GM19372 (cell line): ENCODE measurements around the gene FCER1G.
"Not testable (repeated sequence)": the region's sequence is repeated elsewhere in the genome, so short reads cannot be mapped to it uniquely, and the experiment has no call there.

ENCODE experiments used
- ATAC-seq: cut with Tn5 transposase; IDR thresholded peaks from one replicate; pipeline ENCODE4 v1.9.1; 2021; ENCODE audit warnings: mild to moderate bottlenecking, low read depth, moderate library complexity; ENCODE audit not compliant: unreplicated experiment

The FCER1G gene

GRCh38 chr1:161226759-161227158, 11.7 kb downstream of the FCER1G start:
- no peak for ATAC-seq

- no peak for ATAC-seq
Measured at GRCh38 chr1:161227196-161227871, 12.2 kb downstream of the FCER1G start.

- no peak for ATAC-seq
Measured at GRCh38 chr1:161228032-161228431, 12.9 kb downstream of the FCER1G start.

DNA sequence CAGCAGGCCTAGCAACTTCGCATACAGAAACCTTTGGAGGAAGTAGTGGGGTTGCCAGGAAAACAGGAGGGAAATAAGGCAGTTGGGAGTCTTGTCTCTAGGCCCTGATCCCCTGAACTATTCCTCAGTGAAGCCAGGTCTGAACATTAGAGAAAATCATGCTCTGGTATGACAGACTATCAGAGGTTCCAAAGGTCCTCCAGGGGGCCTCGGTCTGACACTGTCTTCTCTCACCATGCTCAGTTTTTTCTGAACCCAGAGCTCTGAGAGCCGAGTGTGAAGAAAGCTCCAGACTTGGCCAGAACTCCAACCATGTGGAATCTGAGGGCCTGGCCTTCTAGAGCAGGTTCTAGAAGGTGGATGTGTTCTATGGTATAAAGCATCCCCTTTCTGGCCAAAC, 14.8 kb downstream of the FCER1G start:
- ATAC-seq: no peak

- ATAC-seq: no peak
Measured at GRCh38 chr1:161230762-161231161, 15.7 kb downstream of the FCER1G start.

GRCh38 chr1:161233102-161233501, 18.0 kb downstream of the FCER1G start:
- no peak for ATAC-seq

DNA sequence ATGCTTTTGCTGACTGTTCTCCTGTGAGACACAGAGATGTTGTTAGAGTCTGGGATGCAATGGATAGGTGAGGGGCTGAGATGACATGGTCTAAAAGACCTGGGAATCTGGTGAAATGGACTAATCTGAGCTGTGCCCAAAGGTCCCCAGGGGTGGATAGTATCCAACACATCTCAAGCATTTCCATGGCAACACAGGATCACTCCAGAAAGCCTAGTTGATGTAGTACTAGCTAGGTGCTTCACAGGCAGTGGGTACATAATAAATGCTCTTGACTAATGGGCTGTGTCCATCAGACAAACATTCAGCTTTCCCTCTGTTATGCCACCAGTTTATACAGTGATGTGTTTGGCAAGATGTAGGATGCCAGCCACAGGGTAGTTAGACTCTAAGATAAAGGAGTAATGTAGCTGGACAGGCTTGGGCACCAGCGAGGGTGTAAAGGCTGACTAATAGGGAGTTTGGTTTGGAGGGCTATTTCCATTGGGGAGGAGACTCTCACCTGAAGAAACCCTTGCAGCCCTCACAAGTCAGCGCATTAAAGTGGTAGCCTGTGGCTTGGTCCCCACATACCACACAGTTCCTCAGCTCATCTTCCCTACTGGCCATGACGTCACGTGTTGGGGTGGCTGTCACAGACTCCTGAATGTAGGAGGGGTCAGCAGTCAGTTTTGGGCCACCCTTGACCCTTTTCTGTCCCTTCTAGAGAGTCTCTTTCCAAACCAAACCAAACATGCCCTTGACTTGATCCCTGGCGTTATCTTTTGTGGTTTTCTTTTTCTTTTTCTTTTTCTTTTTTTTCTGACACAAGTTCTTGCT, 21.1 kb downstream of the FCER1G start:
- no peak for ATAC-seq

GRCh38 chr1:161238039-161238473, 23.0 kb downstream of the FCER1G start, which contains the start of gene NR1I3:
Gene NR1I3 (minus strand): TSS chr1:161238203. CDS start chr1:161236565, 1,638 bp downstream.
- ATAC-seq: no peak

GRCh38 chr1:161241682-161242081, 26.6 kb downstream of the FCER1G start:
- no peak for ATAC-seq

DNA sequence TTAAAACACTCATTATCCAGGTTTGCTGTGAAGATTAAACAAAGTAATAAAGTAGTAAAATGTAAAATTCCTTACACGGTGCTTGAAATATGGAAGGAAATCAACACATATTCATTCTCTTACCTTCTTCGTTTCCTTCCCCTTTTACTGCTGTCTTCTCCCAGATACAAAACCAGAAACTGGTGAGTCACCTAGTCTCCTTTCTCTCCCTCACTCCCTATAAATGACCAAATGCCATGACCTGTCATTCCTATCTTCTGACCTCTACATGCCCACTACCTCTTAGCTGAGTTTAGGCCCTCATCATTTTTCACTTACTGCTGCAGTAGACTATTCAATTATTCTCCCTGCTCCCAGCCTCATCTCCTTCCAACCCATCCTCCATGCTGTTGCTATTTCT, 27.2 kb downstream of the FCER1G start:
- ATAC-seq: no peak

DNA sequence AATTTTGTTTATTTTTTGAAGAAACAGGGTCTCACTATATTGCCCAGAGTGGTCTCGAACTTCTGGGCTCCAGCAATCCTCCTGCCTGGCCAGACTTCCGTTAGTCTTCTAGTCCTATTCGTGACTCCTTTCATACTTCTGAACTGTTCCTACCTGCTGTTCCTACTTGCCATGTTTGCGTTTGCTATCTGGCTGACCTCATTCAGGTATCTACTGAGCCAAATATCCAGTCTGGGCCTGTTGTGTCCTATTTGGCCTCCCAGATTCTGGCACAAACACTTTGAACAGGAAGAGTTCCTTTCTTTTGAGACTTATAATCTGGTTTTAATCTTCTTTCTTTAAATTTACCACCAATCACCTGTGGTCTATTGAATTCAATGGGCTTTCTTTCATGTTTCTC, 29.8 kb downstream of the FCER1G start:
- no peak for ATAC-seq

GRCh38 chr1:161250100-161250499, 35.0 kb downstream of the FCER1G start:
- not testable (repeated sequence) for ATAC-seq

- ATAC-seq: no peak
Measured at GRCh38 chr1:161250829-161251228, 35.7 kb downstream of the FCER1G start.

GRCh38 chr1:161251579-161251978, 36.5 kb downstream of the FCER1G start:
- no peak for ATAC-seq

DNA sequence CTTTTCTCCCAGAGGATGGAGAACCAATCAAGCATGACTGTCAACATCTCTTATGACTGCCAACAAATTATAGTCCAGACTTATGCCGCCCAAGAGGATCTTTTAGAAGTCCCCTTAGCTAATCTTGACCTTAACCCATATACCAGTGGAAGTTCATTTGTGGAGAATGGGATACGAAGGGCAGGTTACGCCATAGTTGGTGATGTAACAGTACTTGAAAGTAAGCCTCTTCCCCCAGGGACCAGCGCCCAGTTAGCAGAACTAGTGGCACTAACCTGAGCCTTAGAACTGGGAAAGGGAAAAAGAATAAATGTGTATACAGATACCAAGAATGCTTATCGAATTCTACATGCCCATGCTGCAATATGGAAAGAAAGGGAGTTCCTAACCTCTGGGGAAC, 40.2 kb downstream of the FCER1G start:
- not testable (repeated sequence) for ATAC-seq

DNA sequence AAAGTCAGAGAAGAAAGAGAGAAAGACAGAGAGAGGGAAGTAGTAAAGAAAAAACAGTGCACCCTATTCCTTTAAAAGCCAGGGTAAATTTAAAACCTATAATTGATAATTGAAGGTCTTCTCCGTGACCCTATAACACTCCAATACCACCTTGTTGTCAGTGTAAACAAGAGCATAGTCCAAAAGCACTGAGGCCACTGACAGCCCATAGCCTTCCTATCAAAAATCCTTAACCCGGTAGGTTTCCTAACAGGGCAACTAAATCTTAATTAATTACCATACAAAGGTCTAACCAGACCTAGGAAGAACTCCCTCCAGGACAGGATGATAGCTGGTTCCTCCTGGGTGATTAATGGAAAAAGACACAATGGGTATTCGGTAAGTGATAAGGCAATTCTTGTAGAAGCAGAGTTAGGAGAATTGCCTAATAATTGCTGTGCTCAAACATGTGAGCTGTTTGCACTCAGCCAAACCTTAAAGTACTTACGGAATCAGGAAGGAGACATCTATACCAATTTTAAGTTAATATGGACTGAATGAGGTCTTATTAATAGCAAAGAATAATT, 40.9 kb downstream of the FCER1G start:
- not testable (repeated sequence) for ATAC-seq

DNA sequence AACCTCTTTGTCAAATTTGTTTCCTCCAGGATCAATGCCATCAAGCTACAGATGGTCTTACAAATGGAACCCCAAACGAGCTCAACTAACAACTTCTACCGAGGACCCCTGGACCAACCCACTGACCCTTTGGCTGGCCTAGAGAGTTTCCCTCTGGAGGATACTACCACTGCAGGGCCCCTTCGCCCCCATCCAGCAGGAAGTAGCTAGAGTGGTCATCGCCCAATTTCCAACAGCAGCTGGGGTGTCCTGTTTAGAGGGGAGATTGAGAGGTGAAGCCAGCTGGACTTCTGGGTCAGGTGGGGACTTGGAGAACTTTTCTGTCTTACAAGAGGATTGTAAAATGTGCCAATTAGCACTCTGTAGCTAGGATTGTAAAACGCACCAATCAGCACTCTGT, 42.0 kb downstream of the FCER1G start:
- not testable (repeated sequence) for ATAC-seq

DNA sequence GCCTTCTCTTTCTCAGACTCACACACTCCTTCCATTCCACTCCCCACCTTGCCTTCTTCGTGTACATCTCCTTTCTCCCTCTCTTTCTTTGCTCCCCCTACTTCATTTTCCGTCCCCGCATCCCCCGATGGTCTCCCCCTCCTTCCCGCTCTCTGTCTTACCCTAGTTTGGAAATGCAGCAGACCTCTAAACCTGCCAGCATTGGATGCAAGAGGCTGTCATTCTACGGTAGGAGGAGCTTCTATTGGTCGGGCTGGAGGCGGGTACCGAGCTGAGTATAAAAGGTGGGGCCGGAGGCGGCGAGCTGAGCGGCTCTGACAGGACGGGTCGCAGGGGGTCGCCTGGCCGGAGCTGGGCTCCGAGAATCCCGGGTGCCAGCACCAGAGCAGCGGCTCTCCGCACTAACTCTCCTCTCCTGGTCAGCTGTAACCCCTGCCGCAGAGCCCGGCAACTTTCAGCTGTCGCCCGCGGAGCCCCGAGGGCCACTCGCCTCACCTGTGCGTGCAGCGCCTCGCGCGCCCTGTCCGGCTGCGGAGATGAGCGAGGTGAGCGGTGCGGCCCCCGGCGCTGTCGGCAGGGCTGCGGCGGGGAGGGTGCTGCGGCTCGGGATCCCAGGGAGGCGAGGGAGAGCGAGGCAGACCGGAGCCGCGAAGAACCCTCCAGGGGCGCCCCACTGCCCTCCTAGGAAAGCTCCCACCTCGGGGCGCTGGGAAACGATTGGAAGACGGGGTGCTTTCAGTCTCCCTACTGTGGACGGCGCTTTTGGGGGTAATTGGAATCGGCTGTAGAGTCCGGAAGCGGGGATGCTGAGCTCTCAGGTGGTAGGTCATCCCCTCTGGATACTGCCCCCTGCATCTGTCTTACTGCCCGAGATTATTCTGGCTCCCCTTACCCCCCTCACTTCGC, 43.6 kb downstream of the FCER1G start, which contains the start of gene PCP4L1:
PCP4L1 (plus strand) TSS at position 307 of the 906 bp plus-strand sequence; CDS start at position 537, 230 bp downstream.
- no peak for ATAC-seq

DNA sequence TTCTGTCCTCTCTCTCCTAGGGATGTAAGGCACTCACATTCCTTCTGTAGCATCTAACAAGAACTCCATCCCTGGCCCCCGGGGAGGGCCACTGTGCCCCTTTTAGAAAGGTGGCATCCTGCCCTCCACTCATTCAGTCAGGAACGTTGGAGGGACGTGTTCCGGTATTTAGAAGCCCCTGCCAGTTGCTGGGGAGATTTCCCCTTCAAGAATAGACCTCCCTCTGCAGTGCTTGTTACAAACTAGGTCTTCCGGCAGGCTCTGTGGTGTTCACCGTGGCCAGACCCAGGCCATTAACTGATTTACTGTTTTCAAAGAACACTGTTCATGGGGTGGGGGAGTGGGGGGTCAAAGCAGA, 44.2 kb downstream of the FCER1G start:
- no peak for ATAC-seq

GRCh38 chr1:161259765-161260164, 44.7 kb downstream of the FCER1G start:
- ATAC-seq: no peak
